NCI-H446 treated with DMSO at 0.1 percent for 48 hours (cell line): ENCODE measurements around the gene PAEP.

Experiments used
- DNase-seq: peaks from one replicate; lab custom pipeline; 2025; lab: John Stamatoyannopoulos, UW

The PAEP gene

GRCh38 chr9:135579889-135580660 lies 18.5 kb downstream of the PAEP start:
- no peak for DNase-seq

GRCh38 chr9:135580664-135581380 lies 19.3 kb downstream of the PAEP start:
- DNase-seq: no peak

- no peak for DNase-seq
Measured at GRCh38 chr9:135581636-135582426, 20.3 kb downstream of the PAEP start.

GRCh38 chr9:135582541-135582940 lies 21.0 kb downstream of the PAEP start:
- DNase-seq: no peak

GRCh38 chr9:135582966-135583687 lies 21.6 kb downstream of the PAEP start:
- DNase-seq: no peak

GRCh38 chr9:135583688-135584011 lies 22.1 kb downstream of the PAEP start:
- DNase-seq: no peak

GRCh38 chr9:135584371-135584770 lies 22.8 kb downstream of the PAEP start:
- no peak for DNase-seq

GRCh38 chr9:135584934-135585333 lies 23.4 kb downstream of the PAEP start:
- no peak for DNase-seq

- no peak for DNase-seq
Measured at GRCh38 chr9:135586601-135587109, 25.1 kb downstream of the PAEP start.

GRCh38 chr9:135587658-135588057 lies 26.1 kb downstream of the PAEP start:
- DNase-seq: no peak

GRCh38 chr9:135588371-135588770 lies 26.8 kb downstream of the PAEP start:
- DNase-seq: no peak

GRCh38 chr9:135588886-135589595 lies 27.5 kb downstream of the PAEP start:
- no peak for DNase-seq

- no peak for DNase-seq
Measured at GRCh38 chr9:135589596-135590485, 28.3 kb downstream of the PAEP start.

GRCh38 chr9:135590486-135591079 lies 29.0 kb downstream of the PAEP start:
- DNase-seq: no peak

- DNase-seq: no peak
Measured at GRCh38 chr9:135591506-135592330, 30.2 kb downstream of the PAEP start.

GRCh38 chr9:135592331-135592590 lies 30.7 kb downstream of the PAEP start:
- DNase-seq: no peak

GRCh38 chr9:135592625-135593024 lies 31.1 kb downstream of the PAEP start:
- DNase-seq: no peak

- no peak for DNase-seq
Measured at GRCh38 chr9:135596211-135596610, 34.7 kb downstream of the PAEP start.

GRCh38 chr9:135600296-135600817 lies 38.8 kb downstream of the PAEP start:
- no peak for DNase-seq
